Dermis blood vessel endothelial cell (primary cell): ENCODE results near the gene CDK4. TPM values are rescaled to one million over a fixed set of nuclear protein-coding genes. Genes with fewer than 3 reads are reported as not detected.
"Not testable (repeated sequence)": the region's sequence is repeated elsewhere in the genome, so short reads cannot be mapped to it uniquely, and the experiment has no call there.

Experiments
- DNase-seq: peaks from one replicate; pipeline ENCODE4 v3.0.0; 2010
- total RNA-seq: library from RNA; depleted of rRNA; stranded (reverse); fragments of >200 nt; gene quantifications from 2 replicates; pipeline ENCODE4 v1.2.3, GENCODE V29; 2014

Gene CDK4
- total RNA-seq = 147 and 154 TPM in 2 replicates

DNA sequence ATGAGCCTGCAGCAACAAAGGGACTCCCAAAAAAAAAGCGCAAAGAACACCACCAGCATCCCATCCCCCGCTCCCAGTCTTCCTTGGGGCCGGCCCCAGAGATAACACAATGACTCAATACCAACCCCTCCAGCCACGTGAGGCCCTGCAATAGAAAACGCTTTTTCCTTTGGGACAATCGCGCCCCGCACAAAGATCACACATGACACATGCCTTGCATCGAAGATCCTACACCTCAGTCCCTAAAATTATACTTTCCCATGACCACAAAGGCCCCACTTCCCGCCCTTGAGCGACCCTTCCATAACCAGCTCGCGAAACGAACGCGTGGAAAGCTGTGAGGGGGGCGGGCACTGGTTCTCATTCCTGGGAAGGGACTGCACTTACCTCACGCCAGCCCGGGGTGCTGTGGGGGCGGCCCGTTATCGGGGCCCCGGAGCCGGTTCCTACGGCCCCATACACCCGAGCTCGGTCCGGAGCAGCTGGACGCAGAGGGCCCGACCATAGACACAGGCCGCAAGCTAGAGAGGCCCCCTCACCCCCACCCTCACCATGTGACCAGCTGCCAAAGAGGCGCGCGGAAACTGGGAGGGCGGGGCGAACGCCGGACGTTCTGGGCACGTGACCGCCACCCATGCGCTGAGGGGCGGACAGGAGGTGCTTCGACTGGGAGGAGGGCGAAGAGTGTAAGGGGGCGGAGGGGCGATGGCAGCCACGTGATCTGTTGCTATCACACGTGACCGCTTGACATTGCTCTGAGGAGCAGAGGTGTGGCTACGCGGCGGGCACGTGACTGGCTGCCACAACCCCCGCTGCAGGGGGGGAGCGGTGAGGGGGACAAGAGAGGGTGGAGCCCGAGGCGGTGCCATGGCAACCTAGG is at the start of gene CDK4:
TSS of gene CDK4 (minus strand) at position 523 of the 880 bp plus-strand sequence. CDS start 593 bp downstream, outside the sequence.
- peak; percentile 100 for DNase-seq

DNA sequence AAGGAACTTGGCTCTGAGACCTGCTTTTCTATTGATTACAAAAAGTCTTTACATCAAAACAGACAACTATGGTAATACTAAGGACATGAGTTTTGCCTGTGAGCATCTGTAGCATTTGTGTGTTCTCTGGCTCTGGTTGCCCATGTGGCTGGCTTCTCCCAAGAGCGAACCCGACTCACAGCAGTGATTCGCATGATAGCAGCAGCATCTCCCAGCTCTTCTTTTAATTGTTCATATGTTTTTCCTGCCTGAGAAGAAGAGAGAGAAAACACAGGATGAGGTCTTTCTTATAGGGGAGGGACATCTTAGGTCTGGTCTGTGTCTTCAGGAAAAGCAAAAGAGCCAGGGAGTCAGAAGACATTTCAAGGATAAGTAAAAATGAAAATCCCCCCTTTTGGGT is 48.9 kb upstream of the CDK4 start:
- no peak for DNase-seq

DNA sequence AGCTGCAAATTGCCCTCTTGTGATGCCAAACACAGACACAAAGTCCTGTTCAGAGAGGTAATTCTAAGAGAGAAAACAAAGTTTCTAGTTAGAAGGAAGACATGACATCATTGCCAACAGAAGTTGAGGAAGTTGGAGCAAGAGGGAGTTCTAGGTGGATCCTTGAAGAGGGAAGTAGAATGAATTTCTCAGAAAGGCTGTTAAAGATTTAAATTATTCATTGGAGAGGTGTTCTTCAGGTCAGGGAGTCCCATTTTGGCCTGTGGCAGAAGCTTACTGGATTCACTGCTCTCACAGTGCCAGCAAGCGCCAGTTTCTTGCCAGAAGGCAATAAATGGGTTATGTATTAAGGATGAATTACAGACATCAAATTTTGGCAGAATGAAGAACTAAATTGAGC is 45.8 kb upstream of the CDK4 start:
- no peak for DNase-seq

DNA sequence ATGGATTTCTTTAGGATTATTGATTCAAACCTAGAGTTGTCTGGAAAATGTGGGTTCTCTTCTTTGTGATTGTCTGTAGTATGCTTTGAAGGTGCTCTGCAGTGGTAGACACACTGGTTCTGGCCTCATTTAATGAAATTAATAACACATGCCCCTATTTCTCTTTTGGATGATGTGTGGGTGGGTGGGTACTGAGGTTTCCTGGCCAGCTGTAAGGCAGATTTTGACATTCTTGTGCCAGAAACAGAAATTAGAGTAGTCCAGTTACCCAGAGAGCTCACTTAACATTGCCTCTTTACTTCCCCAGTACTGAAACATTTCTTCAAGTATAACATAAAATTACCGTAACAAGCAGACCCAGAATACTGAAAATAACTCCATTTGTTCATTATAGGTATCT is 44.9 kb upstream of the CDK4 start:
- DNase-seq = no peak

DNA sequence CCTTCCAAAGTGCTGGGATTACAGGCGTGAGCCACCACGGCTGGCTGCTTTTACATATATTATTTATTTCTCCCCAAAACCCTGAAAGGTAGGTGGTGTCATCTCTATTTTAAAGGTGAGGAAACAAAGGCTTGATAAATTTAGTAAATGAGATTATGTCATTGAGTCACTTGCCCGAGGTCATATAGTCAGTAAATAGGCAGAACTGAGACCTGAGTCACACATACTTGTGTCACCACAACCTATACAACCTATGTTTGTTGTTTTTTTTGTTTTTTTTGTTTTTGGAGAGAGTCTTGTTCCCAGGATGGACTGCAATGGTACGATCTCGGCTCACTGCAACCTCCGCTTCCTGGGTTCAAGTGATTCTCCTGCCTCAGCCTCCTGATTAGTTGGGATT is 43.2 kb upstream of the CDK4 start:
- no peak for DNase-seq

DNA sequence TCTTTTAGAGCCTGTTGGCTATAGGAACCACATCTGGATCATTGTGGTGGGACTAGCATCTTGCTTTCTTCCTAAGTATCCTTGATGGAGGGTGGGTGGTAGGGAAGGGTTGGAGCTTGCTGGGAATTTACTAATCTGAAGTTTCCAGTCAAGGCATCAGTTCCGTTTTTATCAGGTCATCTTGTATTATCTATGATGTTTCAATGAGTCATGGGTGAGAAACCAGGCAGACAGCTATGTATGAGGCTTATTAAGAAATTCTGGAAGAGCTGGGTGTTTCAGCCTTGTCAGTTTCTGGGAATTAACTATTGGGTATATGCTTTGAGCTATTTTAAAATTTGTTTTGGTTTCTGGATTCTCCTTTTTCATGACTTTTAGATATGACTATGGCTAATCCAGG is 41.8 kb upstream of the CDK4 start:
- peak; percentile 19 for DNase-seq

DNA sequence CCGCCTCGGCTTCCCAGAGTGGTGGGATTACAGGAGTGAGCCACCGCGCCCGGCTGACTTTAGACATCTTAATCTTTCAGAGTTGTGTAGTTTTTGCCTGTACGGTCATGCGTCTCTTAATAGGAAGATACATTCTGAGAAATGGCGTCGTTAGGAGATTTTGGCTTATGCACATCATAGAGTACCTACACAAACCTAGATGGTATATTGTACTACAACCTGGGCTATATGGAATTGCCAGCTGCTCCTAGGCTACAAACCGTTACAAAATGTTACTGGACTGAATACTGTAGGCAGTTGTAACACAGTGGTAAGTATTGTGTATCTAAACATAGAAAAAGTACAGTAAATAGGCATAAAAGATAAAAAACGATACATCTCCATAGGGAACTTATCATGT is 31.8 kb upstream of the CDK4 start:
- DNase-seq = no peak

DNA sequence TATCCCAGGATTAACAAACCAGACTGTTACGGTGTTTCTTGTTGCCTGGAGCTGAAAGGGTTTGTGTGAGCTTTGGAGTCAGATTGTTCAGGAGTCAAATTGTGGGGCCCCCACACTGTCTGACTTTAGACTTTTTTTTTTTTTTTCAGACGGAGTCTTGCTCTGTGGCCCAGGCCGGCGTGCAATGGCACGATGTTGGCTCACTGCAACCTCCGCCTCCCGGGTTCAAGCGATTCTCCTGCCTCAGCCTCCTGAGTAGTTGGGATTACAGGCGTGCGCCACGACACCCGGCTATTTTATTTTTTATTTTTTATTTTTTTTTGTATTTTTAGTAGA is 31.3 kb upstream of the CDK4 start:
- no peak for DNase-seq

DNA sequence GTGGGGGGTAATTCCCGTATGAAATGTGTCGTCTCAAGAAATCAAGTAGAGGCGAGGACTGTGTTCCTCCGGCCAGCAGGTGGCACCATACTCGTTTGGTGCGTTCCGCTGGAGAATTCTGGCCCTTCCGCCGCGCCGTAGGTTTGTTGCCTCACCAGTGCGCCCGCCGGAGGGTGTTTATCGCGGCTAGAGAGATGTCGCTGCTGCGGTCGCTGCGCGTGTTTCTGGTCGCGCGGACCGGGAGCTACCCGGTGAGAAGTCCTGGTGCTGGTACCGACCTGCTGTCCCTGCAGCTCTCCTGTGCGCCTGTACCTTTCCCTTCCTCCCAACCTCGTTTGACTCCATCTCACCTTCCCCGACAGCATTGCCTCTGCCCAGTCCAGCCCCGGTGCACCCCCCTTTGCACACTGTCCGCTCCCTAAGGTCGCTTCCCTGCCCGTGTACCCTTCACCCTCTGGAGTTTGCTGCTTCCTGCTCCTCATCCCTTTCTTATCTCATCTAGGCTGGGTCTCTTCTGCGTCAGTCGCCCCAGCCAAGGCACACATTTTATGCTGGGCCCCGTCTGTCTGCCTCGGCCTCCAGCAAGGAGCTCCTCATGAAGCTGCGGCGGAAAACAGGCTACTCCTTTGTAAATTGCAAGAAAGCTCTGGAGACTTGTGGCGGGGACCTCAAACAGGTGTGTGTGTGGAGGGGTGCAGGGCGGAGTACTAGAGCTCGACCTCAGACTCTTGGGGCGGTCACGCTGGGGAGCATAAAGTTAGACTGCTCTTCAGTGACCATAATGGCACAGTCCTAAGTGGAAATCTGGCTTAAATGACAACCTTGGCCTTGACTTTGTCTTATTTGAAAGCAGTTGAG is 30.7 kb upstream of the CDK4 start, which contains the start of gene TSFM:
TSS of gene TSFM (plus strand) at position 180 of the 858 bp plus-strand sequence. CDS start at position 195, 15 bp downstream.
- DNase-seq = peak; percentile 98

DNA sequence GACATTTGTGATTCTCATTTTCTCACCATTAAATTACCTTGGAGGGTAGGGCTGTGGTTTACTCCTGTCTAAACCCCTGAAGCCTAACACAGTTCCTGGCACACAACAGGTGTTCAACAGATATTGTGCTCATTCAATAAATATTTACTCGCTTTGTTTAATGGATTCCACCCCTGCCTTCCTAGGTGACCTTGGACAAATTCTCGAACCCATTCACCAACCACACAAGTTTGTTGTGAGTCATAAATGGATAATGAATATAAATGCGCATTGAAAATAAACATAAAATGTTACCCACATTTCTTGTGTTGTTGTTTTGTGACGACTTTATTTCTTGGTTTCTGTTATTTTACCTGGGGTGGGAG is 30.1 kb upstream of the CDK4 start:
- DNase-seq = no peak

DNA sequence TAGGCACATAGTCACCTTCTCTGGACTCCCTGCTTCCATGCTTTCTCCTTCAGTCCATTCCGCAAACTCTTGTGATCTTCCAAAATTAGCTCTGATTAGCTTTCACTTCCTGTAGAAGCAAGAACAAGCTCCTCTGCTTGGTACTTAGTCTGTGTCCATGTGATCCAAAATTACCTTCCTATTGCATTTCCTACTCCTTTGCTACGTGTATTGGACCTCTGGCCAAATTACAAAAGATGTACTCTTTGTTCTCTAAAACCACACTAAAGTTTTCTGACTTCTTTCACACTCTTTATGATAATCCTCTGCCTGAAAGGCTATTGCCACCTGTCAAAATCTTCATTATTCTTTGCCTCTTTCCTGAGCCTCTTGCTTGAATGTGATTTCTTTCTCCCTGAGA is 29.7 kb upstream of the CDK4 start:
- no peak for DNase-seq

DNA sequence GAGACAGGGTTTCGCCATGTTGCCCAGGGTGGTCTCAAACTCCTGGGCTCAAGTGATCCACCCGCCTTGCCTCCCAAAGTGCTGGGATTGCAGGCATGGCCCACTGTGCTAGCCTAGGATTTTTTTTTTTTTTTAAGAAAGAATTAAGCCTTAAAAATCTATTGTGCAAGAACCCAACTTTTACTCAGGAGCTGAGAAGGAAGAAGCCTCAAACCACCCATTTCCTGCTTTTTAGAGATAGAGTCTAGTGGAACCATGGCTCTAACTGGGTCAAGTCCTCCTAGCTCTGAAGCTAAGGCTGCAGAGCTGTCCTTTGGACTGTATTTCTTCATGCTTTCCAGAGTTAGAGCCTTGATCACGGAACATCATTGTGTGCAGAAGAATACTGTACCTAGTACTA is 29.1 kb upstream of the CDK4 start:
- DNase-seq = no peak

DNA sequence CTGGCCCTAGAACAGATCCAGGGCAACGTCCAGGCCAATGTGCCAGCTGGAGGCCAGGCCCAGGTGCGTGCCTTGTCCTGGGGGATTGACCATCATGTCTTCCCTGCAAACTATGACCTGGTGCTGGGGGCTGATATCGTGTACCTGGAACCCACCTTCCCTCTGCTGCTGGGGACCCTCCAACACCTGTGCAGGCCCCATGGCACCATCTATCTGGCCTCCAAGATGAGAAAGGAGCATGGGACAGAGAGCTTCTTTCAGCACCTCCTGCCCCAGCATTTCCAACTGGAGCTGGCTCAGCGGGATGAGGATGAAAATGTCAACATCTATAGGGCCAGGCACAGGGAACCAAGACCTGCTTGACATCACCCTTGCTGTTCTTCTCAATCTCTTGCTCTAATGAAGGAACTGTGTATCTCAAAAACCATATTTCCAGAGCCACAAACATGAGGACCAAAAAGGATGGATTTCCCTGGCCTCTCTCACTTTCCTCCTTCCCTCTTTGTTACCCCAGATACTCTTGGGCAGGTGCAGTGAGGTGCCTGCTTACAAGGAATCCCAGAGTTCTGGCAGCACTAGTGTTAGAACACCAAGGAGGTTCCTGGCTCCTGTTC is 28.3 kb upstream of the CDK4 start:
- DNase-seq = no peak

DNA sequence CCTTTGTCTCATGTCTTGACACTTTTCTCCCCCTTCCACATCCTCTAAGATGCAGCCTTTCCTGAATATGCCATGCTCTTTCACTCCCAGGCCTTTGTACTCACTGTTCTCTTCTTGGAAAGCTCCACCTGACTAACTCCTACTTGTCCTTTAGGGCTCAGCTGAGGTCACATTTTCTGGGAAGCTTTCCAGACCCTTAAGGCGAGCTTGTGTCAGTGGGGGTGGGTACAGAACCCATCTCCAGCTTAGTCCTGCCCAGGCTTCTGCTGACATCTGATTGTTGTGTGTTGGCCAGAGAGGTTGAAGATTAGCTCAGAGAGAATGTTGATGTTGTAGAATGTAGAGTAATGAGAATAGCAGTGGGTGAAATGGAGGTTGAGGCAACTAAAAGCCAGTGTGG is 27.6 kb upstream of the CDK4 start:
- DNase-seq = no peak

DNA sequence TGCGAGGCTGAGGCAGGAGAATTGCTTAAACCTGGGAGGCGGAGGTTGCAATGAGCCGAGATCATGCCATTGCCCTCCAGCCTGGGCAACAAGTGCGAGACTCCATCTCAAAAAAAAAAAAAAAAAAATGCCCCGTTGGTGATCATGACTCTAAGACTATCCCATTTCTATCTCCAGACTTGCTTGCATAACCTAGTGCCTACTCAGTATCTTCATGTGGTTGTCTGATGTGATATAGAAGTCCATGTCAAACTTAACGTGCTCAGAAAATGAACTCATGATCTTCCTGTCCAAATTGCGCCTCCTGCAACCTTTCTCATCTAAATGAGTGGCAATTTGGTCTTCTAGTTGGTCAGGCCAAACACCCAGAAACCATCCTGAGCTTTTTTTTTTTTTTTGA is 25.8 kb upstream of the CDK4 start:
- DNase-seq = no peak

DNA sequence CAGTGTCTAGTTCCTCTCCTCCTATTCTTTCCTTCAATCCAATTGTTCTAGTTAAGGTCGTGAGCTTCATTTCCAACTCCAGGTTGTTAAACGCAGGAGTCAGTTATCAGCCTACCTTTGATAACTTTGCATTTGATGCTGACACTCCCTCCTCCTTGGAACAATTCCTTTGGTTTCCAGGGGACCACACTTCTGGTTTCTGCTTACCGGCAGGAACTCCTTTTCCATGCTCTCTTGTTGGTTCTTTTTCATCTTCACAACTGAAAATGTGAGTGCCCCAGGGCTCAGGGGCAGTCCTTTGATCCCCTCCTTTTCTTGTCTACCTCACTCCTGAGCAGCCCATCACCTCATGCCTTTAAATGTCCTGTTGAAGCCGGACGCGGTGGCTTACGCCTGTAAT is 25.3 kb upstream of the CDK4 start:
- DNase-seq = no peak

DNA sequence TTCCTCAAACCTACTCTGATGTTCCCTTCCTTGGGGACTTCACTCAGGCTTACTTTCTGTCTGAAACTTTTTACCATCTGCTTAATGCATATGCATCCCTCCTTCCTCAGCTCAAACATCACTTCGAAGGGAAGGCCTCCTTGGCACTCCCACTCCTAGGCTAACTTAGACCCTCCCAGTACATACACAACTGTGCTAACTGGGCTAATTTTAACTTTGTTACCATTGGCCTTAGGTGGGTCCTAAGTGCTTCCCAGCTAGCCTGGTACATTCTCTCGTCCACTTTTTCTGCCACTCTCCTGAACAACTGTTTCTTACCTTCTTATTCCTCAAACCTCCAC is 24.1 kb upstream of the CDK4 start:
- no peak for DNase-seq

DNA sequence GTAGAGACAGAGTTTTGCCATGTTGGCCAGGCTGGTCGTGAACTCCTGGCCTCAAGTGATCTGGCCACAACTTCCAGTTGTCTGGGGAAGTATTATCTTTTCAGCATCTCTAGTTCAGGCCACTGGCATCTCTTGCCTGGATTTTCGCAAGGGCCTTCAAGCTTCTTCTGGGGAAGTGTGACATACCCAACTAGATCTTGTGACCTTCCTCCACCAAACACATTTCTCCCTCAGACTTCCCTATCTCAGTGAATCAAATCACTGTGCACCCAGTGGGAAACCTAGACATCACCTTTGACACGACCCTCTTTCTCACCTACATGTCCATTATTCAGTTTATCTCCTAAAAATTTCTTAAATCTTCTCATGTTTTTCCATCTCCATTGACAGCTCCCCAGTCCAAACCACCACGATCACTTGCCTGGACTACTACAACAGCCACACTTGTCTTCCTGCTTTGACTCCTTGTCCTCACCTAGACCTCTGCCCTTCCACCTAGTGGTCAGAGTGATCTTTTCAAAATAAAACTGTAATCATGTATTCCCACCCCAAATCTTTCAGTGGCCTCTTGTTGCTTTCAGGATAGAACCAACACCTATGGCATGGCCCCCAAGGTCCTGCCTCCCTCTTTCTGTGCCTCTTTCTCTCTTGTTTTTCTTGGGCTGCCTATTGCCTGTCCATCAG is 23.6 kb upstream of the CDK4 start:
- DNase-seq = no peak

DNA sequence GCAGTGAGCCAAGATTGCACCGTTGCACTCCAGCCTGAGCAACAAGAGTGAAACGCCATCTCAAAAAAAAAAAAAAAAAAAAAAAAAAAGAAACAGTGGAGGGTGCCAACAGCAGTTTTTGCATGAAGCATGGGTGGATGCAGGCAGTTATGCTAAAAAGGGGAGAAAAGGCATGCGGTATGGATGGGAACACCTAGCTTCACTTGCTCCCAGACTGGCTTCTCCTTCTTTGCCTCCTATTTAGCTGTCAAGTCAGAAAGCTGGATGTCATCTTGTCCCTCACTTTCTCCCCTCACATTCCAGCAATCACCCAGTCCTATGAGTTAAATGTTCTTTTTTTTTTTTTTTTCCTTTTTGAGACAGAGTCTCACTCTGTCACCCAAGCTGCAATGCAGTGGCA is 22.9 kb upstream of the CDK4 start:
- no peak for DNase-seq

DNA sequence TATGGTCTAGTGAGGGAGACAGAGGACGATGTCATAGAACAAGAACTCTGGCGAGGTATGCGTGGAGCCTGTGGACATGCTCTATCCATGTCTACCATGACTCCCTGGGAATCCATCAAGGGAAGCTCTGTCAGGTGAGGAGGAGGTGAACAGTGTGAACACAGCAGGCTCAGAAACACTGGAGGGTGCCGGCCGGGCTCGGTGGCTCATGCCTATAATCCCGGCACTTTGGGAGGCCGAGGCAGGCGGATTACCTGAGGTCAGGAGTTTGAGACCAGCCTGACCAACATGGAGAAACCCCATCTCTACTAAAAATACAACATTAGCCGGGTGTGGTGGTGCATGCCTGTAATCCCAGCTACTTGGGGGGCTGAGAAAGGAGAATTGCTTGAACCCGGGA is 22.5 kb upstream of the CDK4 start:
- DNase-seq = not testable (repeated sequence)

DNA sequence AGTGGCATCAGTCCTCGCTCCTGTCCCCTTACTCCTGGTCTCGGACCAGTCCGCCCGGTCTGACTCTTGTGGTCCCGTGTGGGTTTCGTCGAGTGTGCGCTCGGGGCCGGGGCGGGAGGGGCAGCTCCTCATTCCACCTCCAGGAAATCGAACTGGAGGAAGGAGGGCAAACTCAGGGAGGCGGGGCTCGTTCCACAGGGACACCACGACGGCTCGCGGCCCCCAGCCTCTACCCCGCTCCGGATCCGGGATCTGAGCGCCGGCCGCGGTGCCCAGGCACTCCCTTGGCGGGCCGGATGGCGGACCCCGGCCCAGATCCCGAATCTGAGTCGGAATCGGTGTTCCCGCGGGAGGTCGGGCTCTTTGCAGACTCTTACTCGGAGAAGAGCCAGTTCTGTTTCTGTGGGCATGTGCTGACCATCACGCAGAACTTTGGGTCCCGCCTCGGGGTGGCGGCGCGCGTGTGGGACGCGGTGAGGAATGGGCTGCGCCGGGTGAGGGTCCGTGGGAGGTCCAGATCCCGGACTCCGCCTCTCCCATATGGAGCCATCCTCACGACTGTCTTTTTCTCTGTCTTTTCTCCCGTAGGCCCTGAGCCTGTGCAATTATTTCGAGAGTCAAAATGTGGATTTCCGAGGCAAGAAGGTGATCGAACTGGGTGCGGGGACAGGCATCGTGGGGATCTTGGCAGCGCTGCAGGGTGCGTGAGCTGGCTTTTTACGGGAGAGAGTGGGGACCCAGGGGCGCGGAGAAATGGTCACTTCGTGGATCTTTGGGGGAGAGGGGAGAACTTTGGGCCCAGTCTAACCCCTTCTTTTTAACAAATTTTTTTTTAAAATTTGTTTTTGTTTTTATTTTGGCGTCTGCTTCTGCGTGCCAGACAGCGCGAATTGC is 20.6 kb upstream of the CDK4 start, which contains the start of gene EEF1AKMT3:
TSS of gene EEF1AKMT3 (plus strand) at position 186 of the 894 bp plus-strand sequence. CDS start at position 297, 111 bp downstream.
- DNase-seq = peak; percentile 63
